Activated CD4-positive, alpha-beta T cell treated with anti-CD3 and anti-CD28 coated beads for 4 hours (primary cell): Measurements from ENCODE around the gene SRRD.
"Not testable (repeated sequence)": the region's sequence is repeated elsewhere in the genome, so short reads cannot be mapped to it uniquely, and the experiment has no call there.

Experiments used
- DNase-seq, 2 donors: peaks; one replicate each; pipeline ENCODE4 v3.0.0-alpha.2; 2020

SRRD gene

DNA sequence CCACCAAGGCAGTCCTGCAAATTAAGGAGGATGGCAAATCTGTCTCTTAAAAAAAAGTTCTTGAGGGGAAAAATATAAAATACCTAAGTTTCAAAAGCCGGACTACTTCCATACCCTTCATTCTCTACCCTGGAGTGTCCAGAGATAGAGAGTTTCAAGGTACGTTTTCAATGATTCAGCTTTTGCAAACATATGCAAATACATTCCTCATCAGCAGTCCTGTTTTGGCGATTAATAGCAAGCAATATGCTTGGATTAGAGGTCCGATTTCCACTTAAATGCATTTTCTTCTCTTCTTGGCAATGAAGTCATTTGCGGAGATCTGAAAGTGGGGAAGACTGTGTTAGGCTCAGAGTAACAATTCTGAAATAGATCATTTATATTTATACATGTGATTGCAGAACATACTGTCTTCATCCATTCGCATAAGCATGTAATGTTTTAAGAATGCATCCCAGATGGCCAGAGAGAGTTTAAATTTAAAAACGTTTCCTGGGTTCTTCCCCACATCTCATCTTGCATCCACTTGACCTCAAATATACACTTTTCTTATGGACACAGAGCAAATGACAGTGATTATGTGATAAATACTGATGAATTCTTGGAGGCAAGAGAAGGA lies 42.4 kb downstream of the SRRD start:
- no peak for DNase-seq

DNA sequence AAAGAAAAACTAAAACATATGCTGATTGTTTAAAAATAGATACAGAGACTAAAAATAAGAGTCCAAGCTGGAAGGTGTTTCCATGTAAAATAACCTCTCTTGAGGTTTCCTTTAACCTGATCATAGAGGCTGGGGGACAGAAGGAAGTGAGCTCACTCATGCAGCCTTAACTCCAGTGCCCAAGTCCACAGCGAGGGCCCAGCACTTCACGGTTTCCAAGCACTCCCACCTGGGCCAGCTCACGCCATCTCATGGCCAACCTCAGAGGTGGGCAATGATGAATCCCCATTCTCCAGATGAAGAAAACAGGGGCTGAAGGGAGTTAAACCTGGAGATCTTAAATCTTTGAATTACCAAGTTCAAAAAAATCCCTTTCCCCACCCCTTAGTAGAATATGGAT lies 43.5 kb downstream of the SRRD start:
- DNase-seq: no peak

GRCh38 chr22:26527574-26528465 lies 44.1 kb downstream of the SRRD start:
- DNase-seq: no peak

DNA sequence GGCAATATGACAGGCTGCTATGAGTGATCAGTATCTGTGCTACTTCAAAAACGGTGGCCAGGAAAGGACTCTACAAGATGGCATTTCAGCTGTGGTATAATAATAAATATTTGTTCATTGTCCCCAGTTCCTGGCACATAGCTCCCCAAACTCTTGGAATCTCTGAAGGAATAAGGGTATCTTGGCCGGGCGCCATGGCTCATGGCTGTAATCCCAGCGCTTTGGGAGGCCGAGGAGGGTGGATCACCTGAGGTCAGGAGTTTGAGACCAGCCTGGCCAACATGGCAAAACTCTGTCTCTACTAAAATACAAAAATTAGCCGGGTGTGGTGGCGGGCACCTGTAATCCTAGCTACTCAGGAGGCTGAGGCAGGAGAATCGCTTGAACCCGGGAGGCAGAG lies 44.8 kb downstream of the SRRD start:
- DNase-seq: not testable (repeated sequence)

DNA sequence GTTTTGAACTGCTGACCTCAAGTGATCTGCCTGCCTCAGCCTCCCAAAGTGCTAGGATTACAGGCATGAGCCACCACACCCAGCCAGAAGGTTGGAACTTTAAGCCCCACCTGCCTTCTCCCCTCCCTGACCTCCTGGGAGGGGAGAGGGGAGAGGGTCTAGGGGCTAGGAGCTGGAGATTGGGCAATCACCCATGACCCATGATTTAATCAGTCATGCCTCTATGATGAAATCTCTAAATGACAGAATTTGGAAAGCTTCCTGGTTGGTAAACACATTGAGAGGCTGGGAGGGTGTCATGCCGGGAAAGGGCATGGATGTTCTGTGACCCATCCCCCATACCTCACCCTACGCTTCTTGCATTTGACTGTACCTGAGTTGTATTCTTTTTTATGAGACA lies 45.7 kb downstream of the SRRD start:
- no peak for DNase-seq

GRCh38 chr22:26534171-26534855 lies 50.6 kb downstream of the SRRD start:
- no peak for DNase-seq

GRCh38 chr22:26534874-26535602 lies 51.4 kb downstream of the SRRD start:
- no peak for DNase-seq

DNA sequence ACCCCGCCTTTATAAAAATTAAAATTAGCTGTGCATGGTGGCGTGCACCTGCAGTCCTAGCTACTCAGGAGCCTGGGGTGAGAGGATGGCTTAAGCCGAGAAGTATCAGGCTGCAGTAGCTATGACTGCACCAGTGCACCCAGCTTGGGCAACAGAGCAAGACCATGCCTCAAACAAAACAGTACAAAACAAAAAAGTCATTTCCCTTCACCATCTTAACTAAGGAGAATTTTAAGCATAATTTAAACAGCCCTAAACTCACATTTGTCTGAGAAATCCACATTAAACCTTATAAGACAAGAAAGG lies 51.9 kb downstream of the SRRD start:
- no peak for DNase-seq

GRCh38 chr22:26536056-26536761 lies 52.5 kb downstream of the SRRD start:
- no peak for DNase-seq

GRCh38 chr22:26536762-26537134 lies 53.1 kb downstream of the SRRD start:
- DNase-seq: no peak

- no peak for DNase-seq
Measured at GRCh38 chr22:26540119-26540518, 56.4 kb downstream of the SRRD start.

DNA sequence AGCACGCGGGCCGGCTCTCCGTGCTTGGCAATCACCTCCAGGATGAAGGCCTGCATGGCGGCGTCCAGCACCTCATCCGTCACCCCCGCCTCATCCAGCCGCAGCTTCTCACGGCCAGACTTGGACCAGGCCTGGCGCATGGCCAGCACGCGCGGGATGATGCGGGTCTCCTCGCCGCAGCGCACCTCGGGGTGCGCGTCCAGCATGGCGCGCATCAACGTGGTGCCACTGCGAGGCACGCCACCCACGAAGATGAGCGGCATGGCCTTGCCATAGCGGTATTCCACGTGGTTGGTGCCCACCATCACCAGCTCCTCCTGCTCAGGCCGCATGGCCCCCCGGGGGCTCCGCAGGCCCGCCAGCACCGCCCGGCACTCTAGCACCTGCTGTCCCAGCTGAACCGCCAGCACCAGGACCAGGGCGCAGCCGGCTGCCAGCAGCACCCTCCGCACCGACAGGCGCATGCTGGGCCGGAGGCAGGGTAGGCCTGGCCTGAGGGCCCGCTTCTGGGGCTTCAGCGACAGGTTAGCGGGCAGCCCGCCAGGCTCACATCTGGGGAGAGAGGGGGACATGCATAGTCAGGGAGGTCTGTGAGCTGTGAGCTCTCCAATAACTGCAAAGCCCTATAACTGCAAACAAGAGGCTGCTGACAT lies 57.6 kb downstream of the SRRD start:
- DNase-seq: no peak

GRCh38 chr22:26542831-26543230 lies 59.2 kb downstream of the SRRD start:
- DNase-seq: no peak
